SJSA1 (cell line): Measurements from ENCODE around the gene NPRL2. TPM values are rescaled to one million over a fixed set of nuclear protein-coding genes. Genes with fewer than 3 reads are reported as not detected.

Experiments
- DNase-seq, 2 experiments: peaks; one replicate each; pipeline ENCODE4 v3.0.0-alpha.2; 2015 to 2020; ENCODE audit warnings: low spot score in 2 of 2, low read depth in 1 of 2
- H3K27ac ChIP-seq: fragments of 250-450 bp; sonication (Bioruptor Pico); 2 replicates; pipeline ENCODE4 v1.5.1; 2020; ENCODE audit warnings: mild to moderate bottlenecking, moderate library complexity
- H3K27me3 ChIP-seq: fragments of 250-450 bp; sonication (Bioruptor Pico); replicated peaks from 2 replicates; pipeline ENCODE4 v1.5.1; 2020; ENCODE audit warnings: mild to moderate bottlenecking, moderate library complexity
- H3K36me3 ChIP-seq: fragments of 250-450 bp; sonication (Bioruptor Pico); 2 replicates; pipeline ENCODE4 v1.5.1; 2020; ENCODE audit warnings: mild to moderate bottlenecking
- H3K4me1 ChIP-seq: fragments of 250-450 bp; sonication (Bioruptor Pico); replicated peaks from 2 replicates; pipeline ENCODE4 v1.6.1; 2021; ENCODE audit warnings: mild to moderate bottlenecking
- H3K4me3 ChIP-seq: fragments of 250-450 bp; sonication (Bioruptor Pico); 2 replicates; pipeline ENCODE4 v1.5.1; 2020; ENCODE audit warnings: mild to moderate bottlenecking
- H3K9me3 ChIP-seq: fragments of 250-450 bp; sonication (Bioruptor Pico); replicated peaks from 2 replicates; pipeline ENCODE4 v1.5.1; 2020; ENCODE audit warnings: mild to moderate bottlenecking
- total RNA-seq: library from RNA; depleted of rRNA; stranded (reverse); fragments of >200 nt; shearing (Covaris generic); gene quantifications from 2 replicates; pipeline ENCODE4 v1.2.3, GENCODE V29; 2014

The NPRL2 gene
- total RNA-seq, 1 experiment from 2014 or later = 9.9 TPM

DNA sequence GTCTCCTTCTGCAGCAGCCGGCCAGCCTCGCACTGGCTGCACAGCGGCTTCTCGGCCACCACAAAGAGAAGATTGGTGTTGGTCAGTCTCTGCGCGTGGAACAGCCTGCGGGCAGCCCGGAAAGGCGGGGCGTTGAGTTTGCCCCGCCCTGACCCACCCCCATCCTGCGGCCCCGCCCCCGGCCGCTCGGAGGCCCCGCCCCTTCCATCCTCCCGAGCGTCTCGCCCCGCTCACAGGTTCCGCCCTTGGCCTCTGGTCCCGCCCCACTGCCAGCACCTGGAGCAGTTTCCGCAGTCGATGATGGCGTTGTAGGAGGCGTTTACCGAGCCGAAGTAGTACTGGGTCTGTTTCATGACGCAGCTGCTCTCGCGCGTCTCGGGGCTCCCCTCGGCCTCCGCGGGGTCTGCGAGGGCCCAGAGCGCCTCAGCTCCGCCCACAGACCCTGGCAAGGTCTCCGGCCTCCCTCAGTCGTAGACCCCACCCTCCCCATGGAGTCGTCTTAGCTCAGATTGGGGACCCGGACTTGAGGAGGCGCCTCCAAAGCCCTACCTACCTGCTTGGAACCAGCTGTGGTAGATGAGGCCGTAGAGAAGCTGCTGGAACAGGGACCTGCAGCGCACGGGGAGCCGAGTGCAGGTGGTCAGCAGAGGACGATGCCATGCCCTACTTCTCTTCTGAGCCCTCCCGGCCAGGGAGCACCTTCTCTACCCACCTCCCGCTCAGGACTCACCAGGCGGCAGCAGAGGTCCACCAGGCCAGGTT lies 14.7 kb upstream of the NPRL2 start:
- no peak for DNase-seq
- Histone ChIP-seq H3K4me1 (no peaks in the 10 kb centered on the region), H3K4me3 (no peak overlapping the region), H3K36me3 (no peaks in the 10 kb centered on the region), H3K27ac (no peak overlapping the region), H3K9me3 (no peaks in the 10 kb centered on the region), H3K27me3 (peaks cover 7% of the 10 kb centered on the region)

DNA sequence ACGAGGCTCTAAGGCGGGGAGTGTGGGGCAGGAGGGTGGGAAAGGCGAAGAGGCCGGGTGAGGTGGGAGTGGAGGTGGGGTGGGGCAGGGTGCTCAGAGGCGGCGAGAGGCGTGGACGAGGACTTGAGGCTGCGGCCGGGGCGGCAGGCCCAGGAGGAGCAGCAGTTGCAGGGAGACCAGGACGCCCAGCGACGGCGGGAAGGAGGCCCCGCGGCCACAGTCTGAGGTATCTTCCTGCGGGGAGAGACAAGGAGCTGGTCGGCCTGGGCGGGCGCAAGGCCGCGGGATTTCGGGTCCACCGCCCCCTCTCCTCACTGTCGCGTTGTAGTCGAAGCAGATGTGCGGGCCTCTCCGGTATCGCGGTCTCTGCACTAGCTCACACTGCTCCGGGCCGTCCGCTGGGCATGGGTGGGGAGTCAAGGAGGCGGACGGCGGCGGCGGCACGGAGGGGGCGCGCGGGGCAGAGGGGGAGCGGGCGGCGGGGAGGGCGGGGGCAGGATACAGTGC lies 14.1 kb upstream of the NPRL2 start:
- DNase-seq = no peak
- H3K4me3 ChIP-seq = no peak overlapping the region
- H3K27ac ChIP-seq = no peak overlapping the region

DNA sequence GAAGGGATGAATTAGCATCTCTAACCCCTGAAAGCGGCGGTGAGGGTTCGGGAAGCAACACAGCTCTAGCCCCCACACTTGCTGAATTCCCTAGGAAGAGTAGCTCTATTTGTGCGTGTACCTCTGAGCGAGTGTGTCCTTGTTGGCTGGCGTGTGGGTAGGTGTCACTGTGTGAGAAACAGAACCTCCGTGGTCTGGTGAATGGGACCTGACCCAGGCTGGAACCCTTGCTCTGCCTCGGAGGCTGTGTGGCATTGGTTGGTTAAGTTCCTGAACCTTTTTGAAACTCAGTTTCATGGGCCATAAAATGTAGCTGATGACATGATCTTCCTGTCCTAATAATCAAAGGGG lies 9.2 kb upstream of the NPRL2 start:
- Histone ChIP-seq H3K4me1 (peaks cover 33% of the 10 kb centered on the region), H3K4me3 (peak overlapping the region; percentile 63; the same call in 1 of the 2 replicates), H3K9me3 (no peaks in the 10 kb centered on the region), H3K27ac (no peak overlapping the region), H3K36me3 (peaks cover 44% of the 10 kb centered on the region), H3K27me3 (no peaks in the 10 kb centered on the region)
- DNase-seq = no peak

More for the DNA sequence above, 14.1 kb upstream of the NPRL2 start:
- H3K9me3 ChIP-seq = no peaks in the 10 kb centered on the region
- H3K36me3 ChIP-seq = no peaks in the 10 kb centered on the region
- H3K27me3 ChIP-seq = peaks cover 6% of the 10 kb centered on the region
- H3K4me1 ChIP-seq = peaks cover 3% of the 10 kb centered on the region

DNA sequence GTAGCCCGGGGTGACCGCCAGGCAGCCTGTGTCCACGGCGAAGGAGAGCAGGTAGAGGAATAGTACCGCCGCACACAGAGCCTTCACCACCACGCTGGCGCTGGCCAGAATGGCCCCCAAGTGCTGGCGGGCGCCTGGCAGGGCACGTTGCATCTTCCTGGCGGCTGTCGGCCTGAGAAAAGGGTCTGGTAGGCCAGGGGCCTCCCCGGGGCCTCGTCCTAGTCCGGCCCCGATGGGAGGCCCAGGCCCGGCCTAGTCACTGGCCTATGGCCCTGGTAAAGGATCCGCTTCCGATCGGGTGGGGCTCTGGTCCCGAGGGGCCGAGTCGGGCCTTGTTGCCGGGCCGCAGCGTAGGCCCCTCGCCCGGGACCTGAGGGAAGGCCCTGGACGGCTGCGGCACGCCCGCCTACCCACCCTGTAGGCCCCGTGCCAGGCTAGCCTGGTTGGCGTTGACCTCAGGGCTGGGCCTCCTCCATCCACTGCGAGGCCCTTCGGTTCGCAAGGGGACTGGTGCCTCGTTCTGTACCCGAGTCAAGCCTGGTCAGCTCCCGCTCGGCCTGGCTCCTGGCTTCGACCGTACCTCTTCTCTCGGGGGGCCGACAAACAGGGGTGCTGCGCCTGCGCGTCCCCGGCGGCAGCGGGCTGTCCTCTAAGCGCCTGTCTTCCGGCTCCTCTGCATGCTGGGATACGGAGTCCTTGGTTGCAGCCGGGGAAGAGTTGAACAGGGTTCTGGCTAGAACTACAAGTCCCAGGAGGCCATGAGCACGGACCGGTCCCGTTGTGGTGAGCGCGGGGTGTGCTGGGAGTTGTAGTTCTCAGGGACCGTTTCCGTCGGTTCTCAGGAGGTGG lies 8.6 kb upstream of the NPRL2 start, which contains the start of gene TMEM115:
TSS of gene TMEM115 (minus strand) at position 611 of the 849 bp plus-strand sequence. CDS start at position 153, 458 bp downstream.
- peak; percentile 92 to 97 for DNase-seq
- Histone ChIP-seq H3K4me1 (peaks cover 33% of the 10 kb centered on the region), H3K36me3 (peaks cover 50% of the 10 kb centered on the region), H3K9me3 (no peaks in the 10 kb centered on the region), H3K4me3 (peak within 1 kb of the TSS; percentile 63), H3K27me3 (no peaks in the 10 kb centered on the region), H3K27ac (peak within 1 kb of the TSS; percentile 27)

DNA sequence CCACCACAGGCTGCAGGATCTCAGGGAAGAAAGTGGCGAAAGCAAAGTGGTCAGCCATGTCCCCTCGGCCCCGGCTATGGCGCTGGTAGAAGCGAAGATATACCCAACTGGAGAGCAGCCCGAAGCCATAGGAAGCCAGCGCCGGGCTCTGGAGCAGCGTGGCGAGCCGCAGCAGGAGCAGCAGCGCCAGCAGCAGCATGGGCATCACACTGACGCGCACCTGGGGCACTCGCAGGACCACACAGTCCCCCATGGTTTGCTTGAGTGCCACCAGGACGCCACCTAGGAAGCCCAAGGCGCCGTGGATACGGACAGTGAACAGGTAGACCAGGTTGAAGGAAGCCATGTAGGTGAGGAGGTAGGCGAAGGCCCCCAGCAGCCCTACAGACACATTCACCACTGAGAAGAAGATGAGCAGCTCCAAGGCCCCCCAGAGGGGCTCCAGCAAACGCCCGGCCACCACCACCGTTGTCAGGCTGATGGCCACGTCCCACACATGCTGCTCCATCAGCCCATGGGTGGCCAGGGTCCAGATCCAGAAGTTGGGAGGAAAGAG lies 7.9 kb upstream of the NPRL2 start:
- H3K27me3 ChIP-seq = no peaks in the 10 kb centered on the region
- H3K27ac ChIP-seq = peak overlapping the region; percentile 27; the same call in 1 of the 2 replicates
- peaks cover 33% of the 10 kb centered on the region for H3K4me1 ChIP-seq
- no peak for DNase-seq
- peaks cover 57% of the 10 kb centered on the region for H3K36me3 ChIP-seq
- peak overlapping the region; percentile 63 for H3K4me3 ChIP-seq
- H3K9me3 ChIP-seq = no peaks in the 10 kb centered on the region

DNA sequence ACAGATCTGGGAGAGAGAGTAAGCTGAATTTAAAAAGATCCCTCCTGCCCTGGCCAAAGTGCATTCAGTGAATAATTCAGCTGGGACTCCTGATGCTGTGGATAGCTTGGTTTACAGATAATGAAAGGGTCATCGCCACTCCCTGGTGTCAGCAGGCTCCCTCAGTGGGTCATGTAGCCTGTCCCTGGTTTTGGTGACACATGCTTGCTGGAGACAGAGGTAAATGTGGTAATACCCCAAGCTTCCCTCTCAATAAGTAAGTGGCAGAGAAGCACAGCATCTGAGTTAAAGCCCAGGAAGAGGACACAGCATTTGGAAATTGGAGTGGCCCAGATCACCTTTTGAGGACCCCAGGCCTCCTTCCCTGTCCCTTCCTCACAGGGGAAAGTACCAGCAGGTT lies 6.9 kb upstream of the NPRL2 start:
- no peak for DNase-seq
- Histone ChIP-seq H3K4me3 (peak overlapping the region; percentile 63), H3K9me3 (no peaks in the 10 kb centered on the region), H3K27me3 (no peaks in the 10 kb centered on the region), H3K27ac (no peak overlapping the region), H3K4me1 (peaks cover 33% of the 10 kb centered on the region), H3K36me3 (peaks cover 65% of the 10 kb centered on the region)

DNA sequence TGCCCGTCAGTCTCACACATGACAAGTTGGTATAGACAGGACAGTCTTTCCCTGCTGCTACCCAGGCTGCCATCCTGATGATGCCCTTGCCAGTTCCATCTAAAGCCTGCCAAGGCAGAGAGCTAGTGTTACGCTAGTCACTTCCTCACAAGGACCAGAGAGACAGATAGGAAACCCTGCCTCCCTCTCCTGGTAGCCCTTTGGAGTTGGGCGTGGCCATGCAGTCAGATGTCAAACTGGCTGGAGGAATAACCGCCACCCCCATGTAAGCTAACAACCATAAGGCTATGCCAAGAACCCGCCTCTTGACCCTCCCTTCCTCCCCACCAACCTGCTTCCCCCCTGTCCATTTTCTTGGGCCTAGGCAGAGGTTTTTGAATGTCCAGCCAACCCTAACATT lies 6.0 kb upstream of the NPRL2 start:
- Histone ChIP-seq H3K27me3 (no peaks in the 10 kb centered on the region), H3K27ac (no peak overlapping the region), H3K4me1 (peaks cover 35% of the 10 kb centered on the region), H3K36me3 (peaks cover 72% of the 10 kb centered on the region), H3K9me3 (no peaks in the 10 kb centered on the region), H3K4me3 (no peak overlapping the region)
- DNase-seq = no peak

DNA sequence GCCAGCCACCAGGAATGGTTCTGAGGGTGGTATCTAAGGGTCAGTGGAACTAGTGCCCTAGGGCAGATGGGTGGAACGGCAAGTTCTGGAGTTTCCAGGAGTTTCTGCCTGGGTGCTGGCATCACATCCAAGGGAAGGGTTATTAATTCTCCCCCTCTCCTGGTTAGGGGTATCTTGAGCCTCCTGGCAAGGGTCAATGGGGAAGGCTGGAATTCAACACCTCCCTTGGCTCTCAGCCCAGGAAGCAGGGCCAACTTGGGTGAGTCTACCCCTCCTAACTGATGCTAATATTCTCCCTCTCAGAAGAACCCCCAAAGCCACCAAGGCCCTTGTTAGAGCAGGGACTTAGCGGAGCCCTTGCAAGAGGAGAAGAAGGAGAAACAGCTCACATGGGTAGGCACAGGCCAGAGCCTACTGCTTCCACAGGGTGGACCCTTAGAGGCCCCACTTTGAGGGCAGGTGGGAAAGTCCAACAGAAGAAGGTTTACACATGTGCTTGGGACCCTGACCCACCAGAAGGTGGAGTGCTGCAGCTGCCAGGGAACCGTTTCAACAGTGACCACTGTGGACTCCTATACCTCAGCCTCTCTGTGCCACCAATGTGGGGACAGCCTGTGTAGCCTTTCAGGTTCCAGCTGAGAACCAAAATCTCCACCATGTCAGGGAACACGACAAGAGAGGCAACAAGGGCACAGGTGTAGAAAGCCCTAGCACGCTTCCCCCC lies 5.4 kb upstream of the NPRL2 start:
- Histone ChIP-seq H3K4me1 (peaks cover 40% of the 10 kb centered on the region), H3K4me3 (no peak overlapping the region)
- DNase-seq = no peak

DNA sequence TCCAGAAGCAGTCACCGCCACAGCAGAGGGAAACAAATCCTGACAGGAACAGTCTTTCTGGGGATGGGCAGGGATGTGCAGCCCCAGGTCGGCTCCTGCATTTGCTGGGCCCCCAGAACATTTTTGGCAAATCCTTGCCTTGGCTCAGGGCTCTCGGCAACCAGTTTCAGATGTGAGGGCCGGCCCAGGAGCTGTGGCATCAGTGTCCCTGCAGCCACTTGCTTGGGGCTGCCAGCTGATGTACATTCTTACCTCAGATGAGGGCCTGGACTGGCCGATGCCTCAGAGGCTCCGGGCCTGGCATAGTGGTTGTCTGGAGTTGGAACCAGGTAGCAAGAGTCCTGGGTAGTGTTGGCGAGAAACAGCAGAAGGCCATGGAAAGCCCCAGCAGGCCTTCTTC lies 4.3 kb upstream of the NPRL2 start:
- Histone ChIP-seq H3K9me3 (no peaks in the 10 kb centered on the region), H3K27me3 (no peaks in the 10 kb centered on the region), H3K4me3 (no peak overlapping the region), H3K36me3 (peaks cover 76% of the 10 kb centered on the region), H3K27ac (no peak overlapping the region), H3K4me1 (peaks cover 48% of the 10 kb centered on the region)
- no peak for DNase-seq

More for the DNA sequence above, 5.4 kb upstream of the NPRL2 start:
- Histone ChIP-seq H3K27me3 (no peaks in the 10 kb centered on the region), H3K27ac (no peak overlapping the region), H3K9me3 (no peaks in the 10 kb centered on the region), H3K36me3 (peaks cover 76% of the 10 kb centered on the region)

DNA sequence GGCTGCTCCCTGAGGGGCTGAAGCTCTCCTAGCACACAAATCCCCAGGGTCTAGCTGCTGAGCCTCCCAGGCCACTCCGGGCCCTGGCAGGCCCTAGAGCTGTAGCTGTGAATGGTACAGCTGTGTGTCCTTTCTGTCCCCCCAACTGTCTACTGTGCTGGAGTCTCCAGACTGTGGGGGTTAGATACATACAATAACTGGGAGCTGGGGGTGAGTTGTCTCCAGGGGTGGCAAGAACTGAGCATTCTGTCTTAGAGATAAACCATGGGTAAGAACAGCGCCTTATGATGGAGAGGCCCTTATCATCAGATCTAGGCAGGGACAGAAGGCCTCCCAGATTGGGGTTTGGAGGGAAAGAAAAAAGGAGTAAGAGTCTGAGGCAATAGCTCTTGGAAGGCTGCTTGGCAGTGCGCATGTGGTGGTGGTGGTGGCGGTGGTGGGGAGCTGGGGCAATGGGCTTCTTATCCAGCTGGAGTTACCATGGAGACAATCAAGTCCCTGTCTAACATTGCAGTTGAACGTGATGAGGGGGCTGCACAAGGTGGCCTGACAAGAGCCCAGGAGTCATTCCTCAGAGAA lies 3.7 kb upstream of the NPRL2 start:
- peaks cover 76% of the 10 kb centered on the region for H3K36me3 ChIP-seq
- H3K9me3 ChIP-seq = no peaks in the 10 kb centered on the region
- no peaks in the 10 kb centered on the region for H3K27me3 ChIP-seq
- no peak overlapping the region for H3K27ac ChIP-seq
- DNase-seq = no peak
- H3K4me1 ChIP-seq = peaks cover 48% of the 10 kb centered on the region
- no peak overlapping the region for H3K4me3 ChIP-seq

DNA sequence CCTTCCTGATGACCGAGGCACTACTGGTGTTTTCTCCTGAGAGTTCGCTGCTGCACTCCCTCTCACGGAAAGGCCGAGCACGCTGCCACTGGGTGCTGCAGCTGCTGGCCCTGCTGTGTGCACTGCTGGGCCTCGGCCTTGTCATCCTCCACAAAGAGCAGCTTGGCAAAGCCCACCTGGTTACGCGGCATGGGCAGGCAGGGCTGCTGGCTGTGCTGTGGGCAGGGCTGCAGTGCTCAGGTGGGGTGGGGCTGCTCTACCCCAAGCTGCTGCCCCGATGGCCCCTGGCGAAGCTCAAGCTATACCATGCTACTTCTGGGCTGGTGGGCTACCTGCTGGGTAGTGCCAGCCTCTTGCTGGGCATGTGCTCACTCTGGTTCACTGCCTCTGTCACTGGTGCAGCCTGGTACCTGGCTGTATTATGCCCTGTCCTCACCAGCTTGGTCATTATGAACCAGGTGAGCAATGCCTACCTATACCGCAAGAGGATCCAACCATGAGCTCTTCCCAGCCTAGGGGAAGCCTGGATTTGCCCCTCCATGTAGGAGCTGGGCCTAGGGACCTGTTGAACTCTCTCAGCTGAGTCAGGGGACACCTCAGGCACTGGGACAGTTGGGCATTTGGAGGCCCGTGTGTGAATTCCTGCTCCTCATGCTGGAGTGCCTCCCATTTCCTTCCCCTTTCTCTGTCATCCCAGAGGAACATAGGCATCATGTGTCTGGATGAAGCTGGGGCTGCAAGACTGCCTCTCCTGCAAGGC lies 2.9 kb upstream of the NPRL2 start:
- no peak overlapping the region for H3K27ac ChIP-seq
- H3K27me3 ChIP-seq = no peaks in the 10 kb centered on the region
- peaks cover 44% of the 10 kb centered on the region for H3K4me1 ChIP-seq
- H3K4me3 ChIP-seq = no peak overlapping the region
- H3K9me3 ChIP-seq = no peaks in the 10 kb centered on the region
- no peak for DNase-seq
- H3K36me3 ChIP-seq = peaks cover 68% of the 10 kb centered on the region

DNA sequence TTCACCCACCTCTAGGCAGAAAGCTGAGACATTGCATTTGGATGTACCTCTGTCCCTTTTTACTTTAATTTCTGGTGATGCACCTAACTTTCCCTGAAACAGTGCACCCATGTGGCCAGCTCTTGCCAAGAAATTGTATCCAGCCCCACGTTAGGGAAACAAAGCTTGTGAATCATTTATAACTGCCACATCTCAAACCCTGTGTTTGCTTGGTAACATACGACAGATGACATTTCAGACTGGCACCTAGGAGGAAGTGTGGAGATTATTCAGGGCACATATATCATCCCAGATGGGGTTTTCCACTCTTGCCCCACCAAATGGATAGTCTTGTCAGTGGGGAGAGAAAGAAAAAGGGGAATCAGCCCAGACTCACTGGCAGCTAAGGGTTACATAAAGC lies 2.2 kb upstream of the NPRL2 start:
- Histone ChIP-seq H3K27me3 (no peaks in the 10 kb centered on the region), H3K9me3 (no peaks in the 10 kb centered on the region), H3K27ac (no peak overlapping the region), H3K36me3 (peaks cover 65% of the 10 kb centered on the region), H3K4me1 (peaks cover 37% of the 10 kb centered on the region), H3K4me3 (no peak overlapping the region)
- no peak for DNase-seq
